ENCODE results near the gene KCNQ4. TPM values are rescaled to one million over a fixed set of nuclear protein-coding genes. Genes with fewer than 3 reads are reported as not detected.

KCNQ4 gene
- total RNA-seq, 1 donor from 2014 or later = 0.76 TPM

DNA sequence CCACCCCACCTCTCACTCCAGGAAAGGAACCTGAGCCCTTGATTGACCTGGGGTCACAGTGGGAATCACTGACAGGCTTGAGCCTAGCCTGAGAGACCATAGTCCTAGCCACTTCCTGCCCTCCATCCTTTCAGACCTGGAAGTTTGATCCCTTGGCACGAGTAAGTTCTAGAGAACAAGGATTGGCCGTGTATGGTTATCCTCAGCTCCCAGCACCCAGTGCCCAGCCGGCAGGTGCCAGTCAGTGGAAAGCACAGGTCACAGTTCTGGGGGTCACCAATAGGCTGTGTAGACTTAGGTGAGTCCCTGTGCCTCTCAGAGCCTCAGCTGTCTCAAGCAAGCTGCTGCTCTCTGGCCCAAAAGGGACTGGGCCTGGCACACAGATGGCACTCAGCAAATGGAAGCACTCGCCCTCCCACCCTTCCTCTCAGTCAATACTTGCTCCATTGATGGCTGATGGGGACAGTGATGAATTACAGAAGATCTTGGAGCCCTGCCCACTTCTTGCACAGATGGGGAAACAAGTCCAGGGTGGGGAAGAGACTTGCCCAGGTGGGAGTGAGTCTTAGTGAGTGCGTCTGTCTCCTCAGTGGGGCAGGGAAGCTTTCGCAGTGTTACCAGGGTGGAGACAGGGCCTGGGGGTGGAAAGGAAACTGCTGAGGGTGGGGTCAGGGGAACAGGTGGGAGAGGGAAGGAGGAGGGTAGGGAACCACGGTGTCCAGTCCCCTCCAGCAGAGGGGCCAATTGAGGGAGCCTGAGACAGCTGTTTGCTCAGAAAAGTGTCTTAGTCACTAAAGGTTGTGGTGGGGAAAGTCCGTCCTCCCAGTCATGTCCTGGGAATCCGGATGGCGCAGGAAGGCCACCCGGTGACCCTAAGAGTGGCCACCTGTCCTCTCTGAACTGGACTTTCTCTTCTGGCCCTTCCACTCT, 2.6 kb upstream of the KCNQ4 start:
- DNase-seq = no peak
- TF ChIP-seq, protein P1, sequence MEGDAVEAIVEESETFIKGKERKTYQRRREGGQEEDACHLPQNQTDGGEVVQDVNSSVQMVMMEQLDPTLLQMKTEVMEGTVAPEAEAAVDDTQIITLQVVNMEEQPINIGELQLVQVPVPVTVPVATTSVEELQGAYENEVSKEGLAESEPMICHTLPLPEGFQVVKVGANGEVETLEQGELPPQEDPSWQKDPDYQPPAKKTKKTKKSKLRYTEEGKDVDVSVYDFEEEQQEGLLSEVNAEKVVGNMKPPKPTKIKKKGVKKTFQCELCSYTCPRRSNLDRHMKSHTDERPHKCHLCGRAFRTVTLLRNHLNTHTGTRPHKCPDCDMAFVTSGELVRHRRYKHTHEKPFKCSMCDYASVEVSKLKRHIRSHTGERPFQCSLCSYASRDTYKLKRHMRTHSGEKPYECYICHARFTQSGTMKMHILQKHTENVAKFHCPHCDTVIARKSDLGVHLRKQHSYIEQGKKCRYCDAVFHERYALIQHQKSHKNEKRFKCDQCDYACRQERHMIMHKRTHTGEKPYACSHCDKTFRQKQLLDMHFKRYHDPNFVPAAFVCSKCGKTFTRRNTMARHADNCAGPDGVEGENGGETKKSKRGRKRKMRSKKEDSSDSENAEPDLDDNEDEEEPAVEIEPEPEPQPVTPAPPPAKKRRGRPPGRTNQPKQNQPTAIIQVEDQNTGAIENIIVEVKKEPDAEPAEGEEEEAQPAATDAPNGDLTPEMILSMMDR (IDR thresholded peaks at IDR 0.05; ENCODE audit: partially characterized antibody, unreplicated experiment) = no peak
- H3K9me3 Mint-ChIP-seq (ENCODE audit: unreplicated experiment) = peaks cover 7% of the 10 kb centered on the region
- H3K4me1 Mint-ChIP-seq (ENCODE audit: low read depth, unreplicated experiment) = peaks cover 14% of the 10 kb centered on the region
- H3K27me3 Mint-ChIP-seq (ENCODE audit: unreplicated experiment) = peaks cover 12% of the 10 kb centered on the region
- H3K27ac Mint-ChIP-seq (ENCODE audit: unreplicated experiment) = no peak overlapping the region
- H3K4me3 Mint-ChIP-seq (ENCODE audit: unreplicated experiment) = no peak overlapping the region
- peaks cover 12% of the 10 kb centered on the region for H3K36me3 Mint-ChIP-seq (ENCODE audit: unreplicated experiment)

DNA sequence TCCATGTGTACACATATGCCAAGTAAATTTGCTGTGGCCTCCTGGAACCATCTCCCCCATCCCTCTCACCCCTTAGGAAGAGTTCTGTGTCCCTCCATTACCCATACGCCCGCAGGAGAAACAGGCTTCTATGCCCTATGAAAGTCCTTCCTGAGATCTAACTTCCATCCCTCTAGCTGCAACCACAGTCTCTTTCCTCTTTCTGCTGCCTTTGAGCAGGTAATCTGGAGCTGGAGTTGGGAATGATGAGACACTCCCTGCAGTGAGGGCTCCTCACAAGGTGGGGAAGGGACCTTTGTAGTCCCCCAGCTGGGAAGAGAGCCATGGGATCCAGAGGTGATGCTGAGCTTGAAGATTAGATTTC, 2.0 kb upstream of the KCNQ4 start:
- no peak overlapping the region for H3K4me3 Mint-ChIP-seq (ENCODE audit: unreplicated experiment)

DNA sequence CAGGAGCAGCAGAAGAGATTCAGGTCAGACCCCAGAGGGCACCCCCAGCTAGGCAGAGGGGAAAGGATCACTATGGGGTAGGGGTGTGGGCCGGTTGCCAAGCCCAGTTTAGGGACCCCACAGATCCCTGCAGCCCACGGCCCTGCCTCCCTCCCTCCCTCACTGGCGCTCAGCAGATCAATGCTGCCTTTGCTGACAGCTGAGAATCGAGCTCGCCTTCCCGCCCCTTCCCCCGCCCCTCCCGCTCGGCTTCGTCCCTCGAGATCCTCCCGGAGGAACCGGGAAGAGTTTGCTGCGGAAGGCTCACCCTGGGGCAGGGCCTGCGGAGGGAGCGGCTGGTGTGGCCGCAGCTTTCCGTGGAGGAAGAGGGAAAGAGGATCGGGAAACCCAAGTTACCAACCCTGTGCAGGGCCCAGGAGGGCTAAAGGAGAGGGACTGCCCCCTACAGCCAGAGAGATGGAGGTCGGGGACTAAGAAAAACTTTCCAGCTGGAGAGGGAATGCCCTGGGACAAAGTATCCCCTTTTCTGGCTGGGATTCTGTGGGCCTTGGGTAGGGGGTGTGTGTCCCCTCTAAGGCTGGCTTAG, 1.1 kb upstream of the KCNQ4 start:
- DNase-seq = peak; percentile 73
- Mint-ChIP-seq H3K27ac (ENCODE audit: unreplicated experiment) (no peak overlapping the region), H3K27me3 (ENCODE audit: unreplicated experiment) (peaks cover 12% of the 10 kb centered on the region), H3K4me3 (ENCODE audit: unreplicated experiment) (peak overlapping the region; percentile 85), H3K4me1 (ENCODE audit: low read depth, unreplicated experiment) (peaks cover 12% of the 10 kb centered on the region), H3K9me3 (ENCODE audit: unreplicated experiment) (peaks cover 2% of the 10 kb centered on the region), H3K36me3 (ENCODE audit: unreplicated experiment) (peaks cover under 1% of the 10 kb centered on the region)
- TF ChIP-seq, protein P1 (IDR thresholded peaks at IDR 0.05; ENCODE audit: partially characterized antibody, unreplicated experiment) = no peak

More for the DNA sequence above, 2.0 kb upstream of the KCNQ4 start:
- TF ChIP-seq, protein P1 (IDR thresholded peaks at IDR 0.05; ENCODE audit: partially characterized antibody, unreplicated experiment) = no peak
- Mint-ChIP-seq H3K36me3 (ENCODE audit: unreplicated experiment) (peaks cover 9% of the 10 kb centered on the region), H3K27me3 (ENCODE audit: unreplicated experiment) (peaks cover 12% of the 10 kb centered on the region), H3K4me1 (ENCODE audit: low read depth, unreplicated experiment) (peaks cover 12% of the 10 kb centered on the region), H3K27ac (ENCODE audit: unreplicated experiment) (no peak overlapping the region), H3K9me3 (ENCODE audit: unreplicated experiment) (peaks cover 6% of the 10 kb centered on the region)
- no peak for DNase-seq

DNA sequence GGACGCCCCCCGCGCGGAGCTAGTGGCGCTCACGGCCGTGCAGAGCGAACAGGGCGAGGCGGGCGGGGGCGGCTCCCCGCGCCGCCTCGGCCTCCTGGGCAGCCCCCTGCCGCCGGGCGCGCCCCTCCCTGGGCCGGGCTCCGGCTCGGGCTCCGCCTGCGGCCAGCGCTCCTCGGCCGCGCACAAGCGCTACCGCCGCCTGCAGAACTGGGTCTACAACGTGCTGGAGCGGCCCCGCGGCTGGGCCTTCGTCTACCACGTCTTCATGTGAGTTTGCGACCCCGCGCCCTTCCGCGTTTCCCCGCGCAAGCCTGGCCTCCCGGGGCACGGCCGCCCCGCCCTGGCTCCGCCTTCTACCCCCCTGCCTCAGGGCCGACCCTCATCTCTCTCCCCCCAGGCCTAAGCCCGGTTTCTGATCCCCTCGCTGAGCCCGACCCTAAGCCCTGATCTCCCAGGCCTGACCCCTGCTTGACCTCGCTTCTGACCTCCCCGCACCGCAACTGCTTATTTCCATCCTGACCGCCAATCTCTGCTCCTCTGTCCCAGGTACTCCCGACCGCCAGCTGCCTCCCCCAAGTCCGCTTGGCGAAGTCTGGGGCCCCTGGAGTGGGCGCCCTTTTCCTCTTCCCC, 669 bp downstream of the KCNQ4 start:
- Mint-ChIP-seq H3K27me3 (ENCODE audit: unreplicated experiment) (peaks cover 15% of the 10 kb centered on the region), H3K27ac (ENCODE audit: unreplicated experiment) (no peak overlapping the region), H3K9me3 (ENCODE audit: unreplicated experiment) (peaks cover 2% of the 10 kb centered on the region), H3K4me3 (ENCODE audit: unreplicated experiment) (peak overlapping the region; percentile 82), H3K4me1 (ENCODE audit: low read depth, unreplicated experiment) (peaks cover 15% of the 10 kb centered on the region), H3K36me3 (ENCODE audit: unreplicated experiment) (no peaks in the 10 kb centered on the region)
- peak; percentile 55 for DNase-seq
- TF ChIP-seq, protein P1 (IDR thresholded peaks at IDR 0.05; ENCODE audit: partially characterized antibody, unreplicated experiment) = no peak
